ENCODE data around the gene IFITM1.
"Not testable (repeated sequence)": the region's sequence is repeated elsewhere in the genome, so short reads cannot be mapped to it uniquely, and the experiment has no call there.

- TF ChIP-seq ZNF274 (IDR thresholded peaks at IDR 0.05; ENCODE audit: low read depth, low read length); YY1 (IDR thresholded peaks at IDR 0.05; ENCODE audit: insufficient read depth, insufficient read length): not testable (repeated sequence)
Observed at GRCh38 chr11:350033-350722, 36.3 kb downstream of the IFITM1 start.
